A549 treated with dexamethasone at 1 μM for 4 hours (cell line): ENCODE results near the gene GOLGA6L22. TPM values are rescaled to one million over a fixed set of nuclear protein-coding genes. Genes with fewer than 3 reads are reported as not detected.

Experiments
- total RNA-seq: library from RNA; stranded (reverse); fragments of 200-300 nt; extraction: Qiagen RNA extraction; gene quantifications from 5 replicates; pipeline ENCODE4 v1.2.3, GENCODE V29; 2022

The GOLGA6L22 gene, protein sequence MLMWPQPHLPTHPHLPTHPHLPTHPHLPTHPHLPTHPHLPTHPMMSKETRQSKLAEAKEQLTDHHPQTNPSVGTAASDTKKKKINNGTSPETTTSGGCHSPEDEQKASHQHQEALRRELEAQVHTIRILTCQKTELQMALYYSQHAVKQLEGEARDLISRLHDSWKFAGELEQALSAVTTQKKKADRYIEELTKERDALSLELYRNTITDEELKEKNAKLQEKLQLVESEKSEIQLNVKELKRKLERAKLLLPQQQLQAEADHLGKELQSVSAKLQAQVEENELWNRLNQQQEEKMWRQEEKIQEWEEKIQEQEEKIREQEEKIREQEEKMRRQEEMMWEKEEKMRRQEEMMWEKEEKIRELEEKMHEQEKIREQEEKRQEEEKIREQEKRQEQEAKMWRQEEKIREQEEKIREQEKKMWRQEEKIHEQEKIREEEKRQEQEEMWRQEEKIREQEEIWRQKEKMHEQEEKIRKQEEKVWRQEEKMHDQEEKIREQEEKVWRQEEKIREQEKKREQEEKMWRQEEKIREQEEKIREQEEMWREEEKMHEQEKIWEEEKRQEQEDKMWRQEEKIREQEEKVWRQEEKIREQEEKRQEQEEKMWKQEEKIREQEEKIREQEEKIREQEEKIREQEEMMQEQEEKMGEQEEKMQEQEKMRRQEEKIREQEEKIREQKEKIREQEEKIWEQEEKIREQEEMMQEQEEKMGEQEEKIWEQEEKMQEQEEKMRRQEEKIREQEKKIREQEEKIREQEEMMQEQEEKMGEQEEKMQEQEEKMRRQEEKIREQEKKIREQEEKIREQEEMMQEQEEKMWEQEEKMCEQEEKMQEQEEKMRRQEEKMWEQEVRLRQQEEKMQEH
- not detected in 5 replicates for total RNA-seq

DNA sequence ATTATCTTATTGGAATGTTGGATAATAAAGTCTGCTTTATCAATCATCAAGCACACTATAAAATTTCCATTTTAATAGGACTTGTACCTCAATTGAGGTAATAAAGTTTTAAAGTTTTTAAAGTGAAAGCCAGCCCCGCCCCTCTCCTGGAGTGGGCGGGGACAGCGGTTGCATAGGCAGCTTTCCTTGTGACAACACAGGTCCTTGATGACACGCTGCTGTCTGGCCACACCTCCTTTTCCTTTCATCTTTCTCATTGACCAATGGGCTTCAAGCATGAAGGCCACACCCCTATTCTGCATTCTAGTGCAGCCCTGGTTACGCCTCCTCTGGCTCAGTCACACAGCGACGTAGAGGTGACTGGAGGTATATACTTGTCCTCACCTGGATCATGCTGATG lies at the start of gene GOLGA6L22:
GOLGA6L22 (plus strand) TSS at position 301 of the 400 bp plus-strand sequence; CDS start at position 392, 91 bp downstream.

